ENCODE measurements around the gene C6orf136. TPM values are rescaled to one million over a fixed set of nuclear protein-coding genes. Genes with fewer than 3 reads are reported as not detected.

C6orf136 gene
- total and polyA plus RNA-seq, 2 experiments from 2014 or later, result 2.4 to 8.6 TPM

- Histone ChIP-seq H3K27ac (peak overlapping the region; percentile 100), H3K27me3 (replicated peaks; ENCODE audit: insufficient read depth) (no peaks in the 10 kb centered on the region), H3K9me3 (ENCODE audit: low read depth) (no peaks in the 10 kb centered on the region), H3K79me2 (ENCODE audit: insufficient read depth) (peaks cover 60% of the 10 kb centered on the region), H4K20me1 (ENCODE audit: insufficient read depth) (no peaks in the 10 kb centered on the region), H3K9me2 (ENCODE audit: insufficient read depth) (no peaks in the 10 kb centered on the region), H3K4me1 (ENCODE audit: insufficient read depth) (peaks cover 30% of the 10 kb centered on the region), H3K4me2 (ENCODE audit: unreplicated experiment) (peak overlapping the region; percentile 99), H3K9ac (peak overlapping the region; percentile 100), H3K36me3 (ENCODE audit: low read depth) (peaks cover 6% of the 10 kb centered on the region; the same call in 1 of the 2 replicates), H2AFZ (no peak overlapping the region), H3K4me3 (peak overlapping the region; percentile 100), H3F3A (ENCODE audit: insufficient read depth) (peaks cover 50% of the 10 kb centered on the region)
- TF ChIP-seq EZH2phosphoT487 (IDR thresholded peaks at IDR 0.05; ENCODE audit: insufficient read depth, low read depth) (no peak), EZH2 (IDR thresholded peaks at IDR 0.05; ENCODE audit: insufficient read depth, poor library complexity, severe bottlenecking) (no peak)
- 94 to 97% methylated on average over 9 of the region's 9 CpGs for WGBS, 2 experiments (ENCODE audit: low coverage in 1 of 2, low lambda C conversion rate in 2 of 2, missing lambda C conversion rate in 2 of 2)
- no peak for DNase-seq
- in situ Hi-C loops (cut with MboI), result no loop called here
Measured at GRCh38 chr6:30688569-30688968, 41.6 kb downstream of the C6orf136 start.

GRCh38 chr6:30689022-30689865 lies 42.3 kb downstream of the C6orf136 start:
- Histone ChIP-seq H3F3A (ENCODE audit: insufficient read depth) (peaks cover 43% of the 10 kb centered on the region), H4K20me1 (ENCODE audit: insufficient read depth) (no peaks in the 10 kb centered on the region), H3K27ac (peak overlapping the region; percentile 100), H3K4me2 (ENCODE audit: unreplicated experiment) (no peak overlapping the region), H2AFZ (no peak overlapping the region), H3K4me3 (no peak overlapping the region), H3K9ac (peak overlapping the region; percentile 100), H3K9me3 (ENCODE audit: low read depth) (no peaks in the 10 kb centered on the region), H3K27me3 (replicated peaks; ENCODE audit: insufficient read depth) (no peaks in the 10 kb centered on the region), H3K4me1 (ENCODE audit: insufficient read depth) (peaks cover 30% of the 10 kb centered on the region), H3K36me3 (ENCODE audit: low read depth) (peaks cover 6% of the 10 kb centered on the region; the same call in 1 of the 2 replicates), H3K79me2 (ENCODE audit: insufficient read depth) (peaks cover 53% of the 10 kb centered on the region), H3K9me2 (ENCODE audit: insufficient read depth) (no peaks in the 10 kb centered on the region)
- in situ Hi-C loops (cut with MboI), result no loop called here
- no peak for TF ChIP-seq EZH2phosphoT487 (IDR thresholded peaks at IDR 0.05; ENCODE audit: insufficient read depth, low read depth)
- WGBS, 2 experiments (ENCODE audit: low coverage in 1 of 2, low lambda C conversion rate in 2 of 2, missing lambda C conversion rate in 2 of 2), result 93 to 94% methylated on average over 11 of the region's 11 CpGs
- no peak for DNase-seq

- no peaks in the 10 kb centered on the region for H4K20me1 ChIP-seq (ENCODE audit: insufficient read depth)
- H2AFZ ChIP-seq, result no peak overlapping the region
- H3K9me2 ChIP-seq (ENCODE audit: insufficient read depth), result no peaks in the 10 kb centered on the region
- H3K36me3 ChIP-seq (ENCODE audit: low read depth), result peaks cover 6% of the 10 kb centered on the region; the same call in 1 of the 2 replicates
- 46 to 47% methylated on average over 4 of the region's 4 CpGs for WGBS, 2 experiments (ENCODE audit: low coverage in 1 of 2, low lambda C conversion rate in 2 of 2, missing lambda C conversion rate in 2 of 2)
- H3K4me1 ChIP-seq (ENCODE audit: insufficient read depth), result peaks cover 35% of the 10 kb centered on the region
- no peaks in the 10 kb centered on the region for H3K27me3 ChIP-seq (replicated peaks; ENCODE audit: insufficient read depth)
- TF ChIP-seq EZH2 (IDR thresholded peaks at IDR 0.05; ENCODE audit: insufficient read depth, poor library complexity, severe bottlenecking), result no peak
- no peak for TF ChIP-seq EZH2phosphoT487 (IDR thresholded peaks at IDR 0.05; ENCODE audit: insufficient read depth, low read depth)
- peak overlapping the region; percentile 91 for H3K4me3 ChIP-seq
- H3F3A ChIP-seq (ENCODE audit: insufficient read depth), result peaks cover 45% of the 10 kb centered on the region
- H3K9me3 ChIP-seq (ENCODE audit: low read depth), result no peaks in the 10 kb centered on the region
- peak overlapping the region; percentile 85 for H3K9ac ChIP-seq
- in situ Hi-C loops (cut with MboI), result no loop called here
- peak overlapping the region; percentile 83 for H3K4me2 ChIP-seq (ENCODE audit: unreplicated experiment)
- peak overlapping the region; percentile 92 for H3K27ac ChIP-seq
- H3K79me2 ChIP-seq (ENCODE audit: insufficient read depth), result peaks cover 46% of the 10 kb centered on the region
- DNase-seq, result no peak
Measured at GRCh38 chr6:30689985-30690384, 43.1 kb downstream of the C6orf136 start.

- Histone ChIP-seq H3K9ac (peak within 1 kb of the TSS; percentile 85), H3K9me2 (ENCODE audit: insufficient read depth) (no peaks in the 10 kb centered on the region), H3K27me3 (replicated peaks; ENCODE audit: insufficient read depth) (no peaks in the 10 kb centered on the region), H3K4me2 (ENCODE audit: unreplicated experiment) (peak within 1 kb of the TSS; percentile 83), H3F3A (ENCODE audit: insufficient read depth) (peaks cover 43% of the 10 kb centered on the region), H3K36me3 (ENCODE audit: low read depth) (no peaks in the 10 kb centered on the region), H3K9me3 (ENCODE audit: low read depth) (no peaks in the 10 kb centered on the region), H3K4me1 (ENCODE audit: insufficient read depth) (peaks cover 41% of the 10 kb centered on the region), H3K27ac (peak within 1 kb of the TSS; percentile 92), H3K79me2 (ENCODE audit: insufficient read depth) (peaks cover 40% of the 10 kb centered on the region), H4K20me1 (ENCODE audit: insufficient read depth) (no peaks in the 10 kb centered on the region), H2AFZ (peak within 1 kb of the TSS; percentile 91), H3K4me3 (peak within 1 kb of the TSS; percentile 91)
- peak; percentile 96 for DNase-seq
- WGBS, 2 experiments (ENCODE audit: low coverage in 1 of 2, low lambda C conversion rate in 2 of 2, missing lambda C conversion rate in 2 of 2), result 2 to 3% methylated on average over 26 to 40 of the region's 40 CpGs
- no peak for TF ChIP-seq EZH2 (IDR thresholded peaks at IDR 0.05; ENCODE audit: insufficient read depth, poor library complexity, severe bottlenecking)
- in situ Hi-C loops (cut with MboI), result no loop called here
Measured at GRCh38 chr6:30690403-30691207, 43.7 kb downstream of the C6orf136 start, which contains the start of gene NRM. Gene NRM (minus strand): TSS chr6:30690984. CDS start chr6:30690974, 10 bp downstream.
